AG04450 (cell line): ENCODE data around the gene DDX49. TPM values are rescaled to one million over a fixed set of nuclear protein-coding genes. Genes with fewer than 3 reads are reported as not detected.

ENCODE experiments used
- CTCF ChIA-PET: fragments of 300-600, 350-600 bp; formaldehyde crosslinking; extraction: SDS; loops from one replicate; lab custom pipeline; 2022; ENCODE audit warnings: antibody characterized with exemption, inconsistent platforms; lab: Charles Lee
- POLR2A ChIA-PET: fragments of 350-600 bp; formaldehyde crosslinking; extraction: SDS; loops from one replicate; lab custom pipeline; 2021; ENCODE audit warnings: antibody characterized with exemption, inconsistent platforms; lab: Yijun Ruan, JAX
- DNase-seq: peaks from one replicate; pipeline ENCODE4 v3.0.0-alpha.2; 2011; ENCODE audit warnings: low read depth, low spot score
- H3K27ac ChIP-seq: one replicate; pipeline ENCODE4 v1.5.1; 2012; ENCODE audit warnings: low read depth, low read length, control low read depth
- H3K27me3 ChIP-seq: one replicate; pipeline ENCODE4 v1.6.0; 2012; ENCODE audit warnings: low read length; ENCODE audit not compliant: control insufficient read depth, insufficient read depth
- H3K4me3 ChIP-seq: 2 replicates; pipeline ENCODE4 v1.5.1; 2011; ENCODE audit warnings: mild to moderate bottlenecking, low read depth, low read length, control low read depth
- H3K9me3 ChIP-seq: 2 replicates; pipeline ENCODE4 v1.5.1; 2012; ENCODE audit warnings: low read length; ENCODE audit not compliant: control insufficient read depth, insufficient read depth
- CTCF ChIP-seq: IDR thresholded peaks from 2 replicates; pipeline ENCODE4 v1.5.1; 2011; ENCODE audit warnings: low read depth, low read length, control low read depth, inconsistent platforms
- polyA plus RNA-seq: library from polyadenylated mRNA; depleted of rRNA; stranded (reverse); fragments of >200 nt; gene quantifications from 2 replicates; pipeline ENCODE4 v1.2.3, GENCODE V29; 2011

The DDX49 gene
- polyA plus RNA-seq, 1 experiment: 30.7 TPM

DNA sequence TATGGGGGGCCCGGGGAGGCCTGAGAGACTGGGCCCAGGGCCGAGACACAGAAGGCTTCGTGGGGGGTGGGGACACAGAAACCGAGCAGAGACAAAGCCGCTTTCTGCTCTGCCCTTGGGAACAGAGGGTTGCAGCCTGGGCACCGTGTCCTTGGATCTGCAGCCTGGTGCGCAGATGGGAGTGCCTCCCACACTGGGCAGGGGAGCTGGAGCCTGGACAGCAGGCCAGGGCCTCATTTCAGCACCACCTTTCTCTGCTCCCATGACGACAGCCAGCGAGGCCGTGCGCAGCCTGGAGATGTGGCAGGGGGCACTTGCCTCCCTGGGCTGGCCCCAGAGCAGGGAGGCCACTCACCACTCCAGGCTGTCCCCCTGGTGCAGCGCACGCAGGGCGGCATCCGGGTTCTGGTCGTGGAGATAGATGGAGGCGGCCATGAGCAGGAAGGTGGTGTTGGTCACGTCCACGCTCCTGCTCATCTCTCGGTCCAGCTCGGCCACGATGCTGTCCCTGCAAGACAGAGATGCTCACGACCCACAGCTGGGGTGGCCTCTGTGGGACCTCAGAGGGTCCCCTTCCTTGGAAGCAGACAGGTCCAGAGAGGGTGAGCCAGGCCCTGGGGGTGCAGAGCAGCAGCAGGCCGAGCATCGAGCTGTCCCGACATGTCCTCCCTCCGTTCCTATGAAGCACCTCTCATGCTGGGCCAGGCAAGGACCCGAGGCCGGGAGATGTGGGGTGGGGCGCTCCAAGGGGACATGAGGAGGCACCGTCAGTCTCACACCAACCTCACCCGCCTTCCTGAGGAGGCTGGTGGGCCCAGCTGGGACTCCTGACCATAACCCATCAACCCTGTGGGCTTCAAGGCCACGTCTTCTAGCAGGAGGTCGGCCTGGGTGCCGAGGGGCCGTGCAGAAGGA is 12.7 kb upstream of the DDX49 start:
- no peak for DNase-seq
- TF ChIP-seq CTCF: no peak
- H3K9me3 ChIP-seq: no peaks in the 10 kb centered on the region; the same call in 1 of the 2 replicates
- ChIA-PET POLR2A (interaction anchor here (0.9 to 1.3 kb wide), 2 partner anchors 12 to 13 kb away, joined by 3 to 5 read pairs; partner anchors contain the start of genes COPE and DDX49), CTCF (no interaction called here)
- no peak overlapping the region for H3K27ac ChIP-seq
- no peak overlapping the region for H3K4me3 ChIP-seq
- H3K27me3 ChIP-seq: no peaks in the 10 kb centered on the region

DNA sequence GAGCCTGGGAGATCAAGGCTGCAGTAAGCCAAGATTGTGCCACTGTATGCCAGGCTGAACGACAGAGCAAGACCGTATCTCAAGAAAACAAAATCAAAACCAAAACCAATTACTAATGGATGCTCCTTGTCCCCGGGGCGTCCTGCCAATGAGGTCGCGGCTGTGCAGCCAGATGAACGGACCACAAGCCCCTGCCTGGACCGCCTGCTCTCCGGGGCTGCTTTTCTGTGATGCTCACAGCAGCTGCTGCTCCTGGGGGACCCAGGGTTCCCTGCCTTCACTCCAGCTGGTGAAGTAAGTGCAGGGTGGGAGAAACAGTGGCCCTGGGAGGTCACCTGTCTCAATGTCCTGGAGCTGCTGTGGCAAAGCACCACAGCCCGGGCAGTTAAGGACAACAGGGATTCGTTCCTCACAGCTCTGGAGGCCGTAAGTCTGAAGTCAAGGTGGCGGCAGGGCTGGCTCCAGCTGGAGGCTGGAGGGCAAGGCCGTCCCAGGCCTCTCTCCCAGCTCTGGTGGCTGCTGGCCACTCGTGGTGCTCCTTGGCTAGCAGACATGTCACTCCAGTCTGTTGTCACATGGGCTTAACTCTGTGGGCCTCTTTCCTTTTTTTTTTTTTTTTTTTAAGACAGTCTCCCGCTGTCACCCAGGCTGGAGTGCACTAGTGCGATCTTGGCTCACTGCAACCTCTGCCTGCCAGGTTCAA is 10.4 kb upstream of the DDX49 start:
- no peak for TF ChIP-seq CTCF
- Histone ChIP-seq H3K9me3 (no peaks in the 10 kb centered on the region; the same call in 1 of the 2 replicates), H3K27ac (no peak overlapping the region), H3K27me3 (no peaks in the 10 kb centered on the region), H3K4me3 (no peak overlapping the region)
- DNase-seq: no peak
- ChIA-PET CTCF (no interaction called here), POLR2A (interaction anchor here (0.7 kb wide), 1 partner anchor 69 kb away, joined by 7 read pairs; no protein-coding TSS in a partner anchor)

DNA sequence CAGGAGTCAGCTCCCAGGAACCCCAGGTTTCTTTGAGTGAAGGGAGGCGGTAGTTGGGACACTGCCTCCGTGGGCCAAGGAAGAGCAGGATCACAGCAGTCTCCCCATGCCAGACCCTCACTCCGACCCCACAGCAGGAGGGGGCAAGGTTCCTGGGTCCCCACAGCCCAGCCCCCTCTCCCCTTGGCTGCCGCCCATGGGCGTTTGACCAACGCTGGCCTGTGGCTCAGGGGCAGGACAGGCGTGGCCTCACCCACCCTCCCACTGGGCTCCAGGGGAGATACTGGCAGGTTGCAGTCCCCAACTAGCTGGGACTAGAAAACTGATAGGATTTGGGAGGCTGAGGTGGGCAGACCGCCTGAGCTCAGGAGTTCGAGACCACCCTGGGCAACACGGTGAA is 9.5 kb upstream of the DDX49 start:
- Histone ChIP-seq H3K27ac (no peak overlapping the region), H3K9me3 (no peaks in the 10 kb centered on the region; the same call in 1 of the 2 replicates), H3K4me3 (no peak overlapping the region), H3K27me3 (no peaks in the 10 kb centered on the region)
- TF ChIP-seq CTCF: no peak
- ChIA-PET CTCF (no interaction called here), POLR2A (no interaction called here)
- DNase-seq: no peak

GRCh38 chr19:18910801-18911436 is 8.6 kb upstream of the DDX49 start:
- no peak for TF ChIP-seq CTCF
- ChIA-PET POLR2A (no interaction called here), CTCF (interaction anchor here (0.6 to 0.8 kb wide), 2 partner anchors 16 to 523 kb away, joined by 3 read pairs; no protein-coding TSS in a partner anchor)
- no peaks in the 10 kb centered on the region for H3K27me3 ChIP-seq
- no peak for DNase-seq
- no peaks in the 10 kb centered on the region; the same call in 1 of the 2 replicates for H3K9me3 ChIP-seq
- H3K27ac ChIP-seq: no peak overlapping the region
- no peak overlapping the region for H3K4me3 ChIP-seq
